ENCODE measurements around the gene SPG7.

Gene SPG7

DNA sequence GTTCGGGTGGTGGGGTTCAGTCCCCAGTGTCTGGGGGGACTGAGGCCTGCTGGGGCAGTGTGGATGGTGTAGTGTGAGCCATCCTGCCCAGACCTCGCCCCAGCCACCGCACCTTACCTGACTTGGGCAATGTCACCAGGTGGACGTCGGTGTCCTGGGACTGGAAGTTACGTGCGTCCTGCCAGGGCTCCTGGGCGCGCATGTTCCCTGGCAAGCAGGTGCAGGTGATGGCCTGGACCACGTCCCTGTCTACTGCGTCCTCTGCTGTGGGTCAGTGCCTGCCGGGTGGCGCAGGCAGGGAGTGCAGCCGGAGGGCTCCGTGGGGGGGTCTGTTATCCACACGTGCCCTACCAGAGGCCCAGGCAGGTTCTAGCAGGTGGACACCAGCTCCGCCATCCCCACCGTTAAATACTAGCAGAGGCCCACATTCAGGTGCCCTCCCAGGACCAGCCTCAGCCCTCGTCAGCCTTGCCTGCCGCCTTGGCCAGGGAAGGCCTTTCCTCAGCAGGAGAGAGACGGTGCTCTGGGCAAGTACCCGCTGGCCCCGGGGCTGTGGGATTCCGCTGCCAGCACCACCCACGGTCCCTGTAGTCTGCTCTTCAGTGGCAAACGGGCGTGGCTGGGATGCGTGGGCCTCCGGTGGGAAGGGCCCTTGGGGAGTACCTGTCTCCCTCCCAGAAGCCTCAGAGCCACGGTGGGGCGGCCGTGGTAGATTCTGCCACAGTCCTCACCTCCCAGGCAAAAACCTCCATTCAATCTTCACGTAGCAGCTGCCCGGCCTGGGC is 97.2 kb downstream of the SPG7 start:
- H3K4me3 ChIP-seq (ENCODE audit: low read length, poor library complexity, severe bottlenecking), result no peak overlapping the region
- H3K9ac ChIP-seq (ENCODE audit: low read depth, low read length, poor library complexity, severe bottlenecking), result no peak overlapping the region
- no peaks in the 10 kb centered on the region for H3K36me3 ChIP-seq (ENCODE audit: insufficient read depth, low read length)
- TF ChIP-seq CTCF (conservative IDR thresholded peaks at IDR 0.05; ENCODE audit: low read length), result no peak
- TF ChIP-seq EZH2phosphoT487 (IDR thresholded peaks at IDR 0.05; ENCODE audit: borderline replicate concordance), result no peak
- H3K4me1 ChIP-seq (ENCODE audit: insufficient read depth, low read length, poor library complexity, severe bottlenecking), result peaks cover 7% of the 10 kb centered on the region
- H3K4me2 ChIP-seq (ENCODE audit: low read depth, low read length, poor library complexity, severe bottlenecking), result no peak overlapping the region
- H4K20me1 ChIP-seq (ENCODE audit: insufficient read depth, low read length, poor library complexity, severe bottlenecking), result no peaks in the 10 kb centered on the region
- no peaks in the 10 kb centered on the region for H3K9me2 ChIP-seq (replicated peaks; ENCODE audit: low read depth, low read length)
- no peaks in the 10 kb centered on the region for H3K79me2 ChIP-seq (ENCODE audit: insufficient read depth, low read length)
- H3K27me3 ChIP-seq (ENCODE audit: insufficient read depth, low read length, poor library complexity, severe bottlenecking), result no peaks in the 10 kb centered on the region
- no peaks in the 10 kb centered on the region for H3K9me3 ChIP-seq (ENCODE audit: insufficient read depth, low read depth, low read length)
- no peaks in the 10 kb centered on the region for H3F3A ChIP-seq (ENCODE audit: low read depth)
- H2AFZ ChIP-seq (ENCODE audit: low read length), result no peak overlapping the region

DNA sequence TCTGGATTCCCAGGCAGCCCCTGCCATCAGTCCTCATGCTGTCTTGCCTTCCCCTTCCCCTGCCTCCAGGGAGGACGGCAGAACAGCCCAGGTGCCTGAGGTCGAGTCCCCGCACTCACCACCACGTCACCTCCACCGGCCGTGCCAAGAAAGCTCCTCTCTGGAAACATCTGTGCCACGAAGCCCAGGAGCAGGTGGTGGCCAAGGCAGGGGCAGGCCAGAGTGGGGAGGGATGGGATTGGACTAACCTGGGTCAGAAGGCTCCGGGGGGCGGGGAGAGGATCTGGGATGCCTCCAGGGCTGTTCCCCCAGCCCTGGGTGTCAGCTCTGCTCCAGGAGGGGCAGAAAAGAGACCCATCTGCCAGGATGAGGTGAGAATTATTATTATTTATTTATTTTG is 97.8 kb downstream of the SPG7 start:
- no peaks in the 10 kb centered on the region for H4K20me1 ChIP-seq (ENCODE audit: insufficient read depth, low read length, poor library complexity, severe bottlenecking)
- no peak overlapping the region for H3K9ac ChIP-seq (ENCODE audit: low read depth, low read length, poor library complexity, severe bottlenecking)
- no peaks in the 10 kb centered on the region for H3F3A ChIP-seq (ENCODE audit: low read depth)
- H3K36me3 ChIP-seq (ENCODE audit: insufficient read depth, low read length), result no peaks in the 10 kb centered on the region
- no peaks in the 10 kb centered on the region for H3K27me3 ChIP-seq (ENCODE audit: insufficient read depth, low read length, poor library complexity, severe bottlenecking)
- no peaks in the 10 kb centered on the region for H3K79me2 ChIP-seq (ENCODE audit: insufficient read depth, low read length)
- H3K9me2 ChIP-seq (replicated peaks; ENCODE audit: low read depth, low read length), result no peaks in the 10 kb centered on the region
- TF ChIP-seq EZH2phosphoT487 (IDR thresholded peaks at IDR 0.05; ENCODE audit: borderline replicate concordance) (no peak), CTCF (conservative IDR thresholded peaks at IDR 0.05; ENCODE audit: low read length) (no peak)
- H3K4me1 ChIP-seq (ENCODE audit: insufficient read depth, low read length, poor library complexity, severe bottlenecking), result peaks cover 7% of the 10 kb centered on the region
- H2AFZ ChIP-seq (ENCODE audit: low read length), result no peak overlapping the region
- no peak overlapping the region for H3K4me2 ChIP-seq (ENCODE audit: low read depth, low read length, poor library complexity, severe bottlenecking)
- H3K9me3 ChIP-seq (ENCODE audit: insufficient read depth, low read depth, low read length), result no peaks in the 10 kb centered on the region
- no peak overlapping the region for H3K4me3 ChIP-seq (ENCODE audit: low read length, poor library complexity, severe bottlenecking)
